Measurements from ENCODE around the gene MRPL52. TPM values are rescaled to one million over a fixed set of nuclear protein-coding genes. Genes with fewer than 3 reads are reported as not detected.
A peak's percentile ranks its signal among the peaks of the same experiment; 100 is the strongest.

The MRPL52 gene
- total and polyA plus RNA-seq, 2 of the 13 experiments (the other 11 are each of a cell fraction or from before 2014, with no cell fraction given): 118 to 329 TPM

DNA sequence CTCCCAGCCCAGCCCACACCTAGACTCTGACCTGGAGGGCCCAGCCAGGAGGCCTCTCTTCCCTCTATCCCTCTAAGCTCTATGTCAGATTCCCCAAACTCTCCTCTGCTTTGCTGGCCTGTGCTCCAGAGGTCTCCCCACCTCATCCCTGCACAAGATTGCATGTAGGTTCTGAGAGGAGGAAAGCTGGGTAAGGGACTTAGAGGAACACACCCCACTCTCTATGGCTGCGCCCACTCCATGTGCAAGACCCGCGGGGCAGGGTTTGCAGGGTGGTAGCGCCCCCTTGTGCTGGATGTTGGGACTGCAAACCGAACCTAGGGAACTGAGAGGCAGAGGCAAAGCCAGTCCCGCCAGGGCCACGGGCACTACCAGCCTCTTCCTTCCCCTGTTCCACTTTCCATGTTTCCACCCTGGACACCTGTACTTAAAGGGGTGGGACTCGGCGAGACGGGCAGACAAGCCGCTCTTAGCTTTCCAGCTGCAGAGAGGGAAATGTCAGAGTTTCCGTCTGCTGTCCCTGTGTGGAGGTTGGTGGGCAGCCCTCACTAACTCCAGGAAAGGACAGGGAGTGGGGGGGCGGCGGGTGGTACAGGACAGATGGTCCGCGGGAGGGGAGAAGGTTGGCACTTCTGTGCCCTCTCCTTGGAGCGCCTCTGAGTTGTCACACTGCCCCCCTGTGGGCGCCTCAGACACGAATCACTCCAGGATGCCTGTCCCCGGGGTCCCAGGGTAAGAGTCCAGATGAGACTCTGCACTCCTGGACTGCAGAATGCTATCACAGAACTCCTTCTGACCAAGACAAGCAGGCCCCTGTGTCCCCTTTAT is 23.5 kb downstream of the MRPL52 start (continued):
- TF ChIP-seq ZFP91 (CRISPR knock-in tag; IDR thresholded peaks at IDR 0.05; ENCODE audit: borderline replicate concordance) (peak; percentile 97), ZNF7 (CRISPR knock-in tag; IDR thresholded peaks at IDR 0.05) (no peak), NR2F2 (IDR thresholded peaks at IDR 0.05; ENCODE audit: borderline replicate concordance, low read depth) (peak; percentile 50; the same call in 1 of the 2 replicates), ZMYM2 (CRISPR knock-in tag; IDR thresholded peaks at IDR 0.05) (0 out of 2 replicates have a peak, but pooled peaks have one; percentile 60), KDM3A (CRISPR knock-in tag; IDR thresholded peaks at IDR 0.05; ENCODE audit: low read depth) (peak; percentile 95; the same call in 1 of the 2 replicates), ZBTB34 (CRISPR knock-in tag; IDR thresholded peaks at IDR 0.05) (peak; percentile 86), CBX1 (IDR thresholded peaks at IDR 0.05; ENCODE audit: low read depth) (peak; percentile 68), SMYD3 (CRISPR knock-in tag; IDR thresholded peaks at IDR 0.05) (peak; percentile 85; the same call in 1 of the 2 replicates), SETDB1 (CRISPR knock-in tag; IDR thresholded peaks at IDR 0.05; ENCODE audit: borderline replicate concordance) (peak; percentile 82; the same call in 1 of the 2 replicates), KDM4B (CRISPR knock-in tag; IDR thresholded peaks at IDR 0.05) (peak; percentile 86; the same call in 1 of the 2 replicates), ZNF235 (CRISPR knock-in tag; IDR thresholded peaks at IDR 0.05; ENCODE audit: borderline replicate concordance) (peak; percentile 58; the same call in 1 of the 2 replicates), CBX5 (CRISPR knock-in tag; IDR thresholded peaks at IDR 0.05; ENCODE audit: borderline replicate concordance) (peak; percentile 89; the same call in 1 of the 2 replicates), FOXP1 (IDR thresholded peaks at IDR 0.05) (no peak), FOXP1 (CRISPR knock-in tag; IDR thresholded peaks at IDR 0.05) (no peak), HMGXB3 (CRISPR knock-in tag; IDR thresholded peaks at IDR 0.05; ENCODE audit: borderline replicate concordance) (peak; percentile 62), ZNF788 (CRISPR knock-in tag; IDR thresholded peaks at IDR 0.05; ENCODE audit: borderline replicate concordance) (peak; percentile 76; the same call in 1 of the 2 replicates), ZSCAN21 (CRISPR knock-in tag; IDR thresholded peaks at IDR 0.05; ENCODE audit: borderline replicate concordance) (peak; percentile 89; the same call in 1 of the 2 replicates)
- TF ChIP-seq, protein P1, sequence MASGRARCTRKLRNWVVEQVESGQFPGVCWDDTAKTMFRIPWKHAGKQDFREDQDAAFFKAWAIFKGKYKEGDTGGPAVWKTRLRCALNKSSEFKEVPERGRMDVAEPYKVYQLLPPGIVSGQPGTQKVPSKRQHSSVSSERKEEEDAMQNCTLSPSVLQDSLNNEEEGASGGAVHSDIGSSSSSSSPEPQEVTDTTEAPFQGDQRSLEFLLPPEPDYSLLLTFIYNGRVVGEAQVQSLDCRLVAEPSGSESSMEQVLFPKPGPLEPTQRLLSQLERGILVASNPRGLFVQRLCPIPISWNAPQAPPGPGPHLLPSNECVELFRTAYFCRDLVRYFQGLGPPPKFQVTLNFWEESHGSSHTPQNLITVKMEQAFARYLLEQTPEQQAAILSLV (CRISPR knock-in tag; IDR thresholded peaks at IDR 0.05; ENCODE audit: borderline replicate concordance): peak; percentile 87
- TF ChIP-seq, protein P2, sequence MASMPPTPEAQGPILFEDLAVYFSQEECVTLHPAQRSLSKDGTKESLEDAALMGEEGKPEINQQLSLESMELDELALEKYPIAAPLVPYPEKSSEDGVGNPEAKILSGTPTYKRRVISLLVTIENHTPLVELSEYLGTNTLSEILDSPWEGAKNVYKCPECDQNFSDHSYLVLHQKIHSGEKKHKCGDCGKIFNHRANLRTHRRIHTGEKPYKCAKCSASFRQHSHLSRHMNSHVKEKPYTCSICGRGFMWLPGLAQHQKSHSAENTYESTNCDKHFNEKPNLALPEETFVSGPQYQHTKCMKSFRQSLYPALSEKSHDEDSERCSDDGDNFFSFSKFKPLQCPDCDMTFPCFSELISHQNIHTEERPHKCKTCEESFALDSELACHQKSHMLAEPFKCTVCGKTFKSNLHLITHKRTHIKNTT (CRISPR knock-in tag; IDR thresholded peaks at IDR 0.05): no peak

Data from HepG2 (cell line).